WTC11 (cell line): ENCODE results near the gene OMD.

ENCODE experiments used
- EMX1 ChIP-seq: fragments of 250-450 bp; sonication (Bioruptor Pico); IDR thresholded peaks from 2 replicates; pipeline ENCODE4 v1.8.0; 2021; ENCODE audit warnings: mild to moderate bottlenecking
- ESRRA ChIP-seq: sonication (generic); formaldehyde crosslinking; IDR thresholded peaks from 2 replicates; pipeline ENCODE4 v1.8.1; 2022; ENCODE audit warnings: mild to moderate bottlenecking, missing genetic modification reagents, borderline replicate concordance
- GRHL2 ChIP-seq: fragments of 250-450 bp; sonication (Bioruptor Pico); IDR thresholded peaks from 2 replicates; pipeline ENCODE4 v1.8.0; 2022; ENCODE audit warnings: mild to moderate bottlenecking, moderate library complexity; ENCODE audit not compliant: insufficient replicate concordance, severe bottlenecking
- NR2C2 ChIP-seq: sonication (generic); formaldehyde crosslinking; IDR thresholded peaks from 2 replicates; pipeline ENCODE4 v1.8.0; 2022; ENCODE audit warnings: mild to moderate bottlenecking, missing genetic modification reagents
- SP1 ChIP-seq: sonication (generic); formaldehyde crosslinking; conservative IDR thresholded peaks from 2 replicates; pipeline ENCODE4 v1.8.1; 2022; ENCODE audit warnings: missing genetic modification reagents
- ZNF232 ChIP-seq: sonication (generic); formaldehyde crosslinking; IDR thresholded peaks from 2 replicates; pipeline ENCODE4 v1.8.0; 2022; ENCODE audit warnings: mild to moderate bottlenecking, missing genetic modification reagents
- TF ChIP-seq, protein P1 (sequence below): sonication (generic); formaldehyde crosslinking; IDR thresholded peaks from 2 replicates; pipeline ENCODE4 v1.8.1; 2023; ENCODE audit warnings: mild to moderate bottlenecking, missing genetic modification reagents, moderate library complexity
- TF ChIP-seq, protein P2 (sequence below): sonication (generic); formaldehyde crosslinking; IDR thresholded peaks from 2 replicates; pipeline ENCODE4 v1.8.1; 2023; ENCODE audit warnings: mild to moderate bottlenecking, missing genetic modification reagents, borderline replicate concordance
- TF ChIP-seq, protein P3 (sequence below): sonication (generic); formaldehyde crosslinking; IDR thresholded peaks from 2 replicates; pipeline ENCODE4 v1.8.0; 2022; ENCODE audit warnings: mild to moderate bottlenecking, missing genetic modification reagents
- TF ChIP-seq, protein P4 (sequence below): fragments of 200-600 bp; IDR thresholded peaks from 2 replicates; pipeline ENCODE4 v1.8.0; 2022; ENCODE audit warnings: antibody characterized with exemption

DNA sequence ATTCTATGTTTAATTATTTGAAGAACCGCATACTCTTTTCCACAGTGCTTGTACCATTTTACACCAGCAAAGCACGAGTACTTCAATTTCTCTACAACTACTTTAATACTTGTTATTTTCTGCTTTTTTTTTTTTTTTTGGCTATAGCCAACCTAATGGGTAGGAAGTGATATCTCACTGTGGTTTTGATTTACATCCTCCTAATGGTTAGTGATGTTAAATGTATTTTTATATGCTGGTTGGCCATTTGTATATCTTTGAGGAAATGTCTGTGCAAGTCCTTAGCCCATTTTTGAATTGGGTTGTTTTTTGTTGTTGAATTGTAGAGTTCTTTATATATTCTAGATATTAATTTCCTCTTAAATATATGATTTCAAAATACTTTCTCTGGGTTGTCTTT lies 42.5 kb downstream of the OMD start:
- TF ChIP-seq, protein P1, sequence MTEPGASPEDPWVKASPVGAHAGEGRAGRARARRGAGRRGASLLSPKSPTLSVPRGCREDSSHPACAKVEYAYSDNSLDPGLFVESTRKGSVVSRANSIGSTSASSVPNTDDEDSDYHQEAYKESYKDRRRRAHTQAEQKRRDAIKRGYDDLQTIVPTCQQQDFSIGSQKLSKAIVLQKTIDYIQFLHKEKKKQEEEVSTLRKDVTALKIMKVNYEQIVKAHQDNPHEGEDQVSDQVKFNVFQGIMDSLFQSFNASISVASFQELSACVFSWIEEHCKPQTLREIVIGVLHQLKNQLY (CRISPR knock-in tag): no peak
- TF ChIP-seq GRHL2 (CRISPR knock-in tag): no peak
- TF ChIP-seq, protein P2, sequence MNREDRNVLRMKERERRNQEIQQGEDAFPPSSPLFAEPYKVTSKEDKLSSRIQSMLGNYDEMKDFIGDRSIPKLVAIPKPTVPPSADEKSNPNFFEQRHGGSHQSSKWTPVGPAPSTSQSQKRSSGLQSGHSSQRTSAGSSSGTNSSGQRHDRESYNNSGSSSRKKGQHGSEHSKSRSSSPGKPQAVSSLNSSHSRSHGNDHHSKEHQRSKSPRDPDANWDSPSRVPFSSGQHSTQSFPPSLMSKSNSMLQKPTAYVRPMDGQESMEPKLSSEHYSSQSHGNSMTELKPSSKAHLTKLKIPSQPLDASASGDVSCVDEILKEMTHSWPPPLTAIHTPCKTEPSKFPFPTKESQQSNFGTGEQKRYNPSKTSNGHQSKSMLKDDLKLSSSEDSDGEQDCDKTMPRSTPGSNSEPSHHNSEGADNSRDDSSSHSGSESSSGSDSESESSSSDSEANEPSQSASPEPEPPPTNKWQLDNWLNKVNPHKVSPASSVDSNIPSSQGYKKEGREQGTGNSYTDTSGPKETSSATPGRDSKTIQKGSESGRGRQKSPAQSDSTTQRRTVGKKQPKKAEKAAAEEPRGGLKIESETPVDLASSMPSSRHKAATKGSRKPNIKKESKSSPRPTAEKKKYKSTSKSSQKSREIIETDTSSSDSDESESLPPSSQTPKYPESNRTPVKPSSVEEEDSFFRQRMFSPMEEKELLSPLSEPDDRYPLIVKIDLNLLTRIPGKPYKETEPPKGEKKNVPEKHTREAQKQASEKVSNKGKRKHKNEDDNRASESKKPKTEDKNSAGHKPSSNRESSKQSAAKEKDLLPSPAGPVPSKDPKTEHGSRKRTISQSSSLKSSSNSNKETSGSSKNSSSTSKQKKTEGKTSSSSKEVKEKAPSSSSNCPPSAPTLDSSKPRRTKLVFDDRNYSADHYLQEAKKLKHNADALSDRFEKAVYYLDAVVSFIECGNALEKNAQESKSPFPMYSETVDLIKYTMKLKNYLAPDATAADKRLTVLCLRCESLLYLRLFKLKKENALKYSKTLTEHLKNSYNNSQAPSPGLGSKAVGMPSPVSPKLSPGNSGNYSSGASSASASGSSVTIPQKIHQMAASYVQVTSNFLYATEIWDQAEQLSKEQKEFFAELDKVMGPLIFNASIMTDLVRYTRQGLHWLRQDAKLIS (CRISPR knock-in tag): no peak
- TF ChIP-seq ZNF232: no peak
- TF ChIP-seq, protein P3, sequence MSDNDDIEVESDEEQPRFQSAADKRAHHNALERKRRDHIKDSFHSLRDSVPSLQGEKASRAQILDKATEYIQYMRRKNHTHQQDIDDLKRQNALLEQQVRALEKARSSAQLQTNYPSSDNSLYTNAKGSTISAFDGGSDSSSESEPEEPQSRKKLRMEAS (CRISPR knock-in tag): no peak
- TF ChIP-seq NR2C2 (CRISPR knock-in tag): no peak
- no peak for TF ChIP-seq SP1 (CRISPR knock-in tag)
- TF ChIP-seq ESRRA (CRISPR knock-in tag): no peak
- TF ChIP-seq, protein P4, sequence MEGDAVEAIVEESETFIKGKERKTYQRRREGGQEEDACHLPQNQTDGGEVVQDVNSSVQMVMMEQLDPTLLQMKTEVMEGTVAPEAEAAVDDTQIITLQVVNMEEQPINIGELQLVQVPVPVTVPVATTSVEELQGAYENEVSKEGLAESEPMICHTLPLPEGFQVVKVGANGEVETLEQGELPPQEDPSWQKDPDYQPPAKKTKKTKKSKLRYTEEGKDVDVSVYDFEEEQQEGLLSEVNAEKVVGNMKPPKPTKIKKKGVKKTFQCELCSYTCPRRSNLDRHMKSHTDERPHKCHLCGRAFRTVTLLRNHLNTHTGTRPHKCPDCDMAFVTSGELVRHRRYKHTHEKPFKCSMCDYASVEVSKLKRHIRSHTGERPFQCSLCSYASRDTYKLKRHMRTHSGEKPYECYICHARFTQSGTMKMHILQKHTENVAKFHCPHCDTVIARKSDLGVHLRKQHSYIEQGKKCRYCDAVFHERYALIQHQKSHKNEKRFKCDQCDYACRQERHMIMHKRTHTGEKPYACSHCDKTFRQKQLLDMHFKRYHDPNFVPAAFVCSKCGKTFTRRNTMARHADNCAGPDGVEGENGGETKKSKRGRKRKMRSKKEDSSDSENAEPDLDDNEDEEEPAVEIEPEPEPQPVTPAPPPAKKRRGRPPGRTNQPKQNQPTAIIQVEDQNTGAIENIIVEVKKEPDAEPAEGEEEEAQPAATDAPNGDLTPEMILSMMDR: no peak
- no peak for TF ChIP-seq EMX1 (CRISPR knock-in tag)
